ENCODE measurements around the gene UVRAG.

The UVRAG gene

GRCh38 chr11:75821202-75821601 lies 6.2 kb downstream of the UVRAG start:
- no peak overlapping the region for H3K4me3 ChIP-seq (ENCODE audit: low read depth, low read length)
- CTCF ChIA-PET, result interaction anchor here (1.5 kb wide), 1 partner anchor 43 kb away, joined by 4 read pairs; no protein-coding TSS in a partner anchor
- no peaks in the 10 kb centered on the region for H3K9me3 ChIP-seq (ENCODE audit: control insufficient read depth, insufficient read depth, low read depth, low read length)
- POLR2A ChIA-PET, result no interaction called here
- H3K27ac ChIP-seq (ENCODE audit: extremely low read depth, low read depth, low read length), result no peak overlapping the region
- H3K36me3 ChIP-seq (ENCODE audit: control insufficient read depth in 2 of 2, insufficient read depth in 1 of 2, low read length in 2 of 2), result no peaks in the 10 kb centered on the region
- no peaks in the 10 kb centered on the region for H3K4me1 ChIP-seq (ENCODE audit: control insufficient read depth, insufficient read depth, low read length)
- TF ChIP-seq PRDM6 (tag by site-specific recombination; IDR thresholded peaks at IDR 0.05) (no peak), SP3 (tag by site-specific recombination; IDR thresholded peaks at IDR 0.05) (no peak), SCRT2 (tag by site-specific recombination; IDR thresholded peaks at IDR 0.05) (no peak), ZNF629 (tag by site-specific recombination; IDR thresholded peaks at IDR 0.05) (no peak), ZNF501 (tag by site-specific recombination; IDR thresholded peaks at IDR 0.05) (no peak), ZNF48 (tag by site-specific recombination; IDR thresholded peaks at IDR 0.05) (no peak), ZNF585B (tag by site-specific recombination; IDR thresholded peaks at IDR 0.05) (no peak), ZNF274 (IDR thresholded peaks at IDR 0.05; ENCODE audit: low read length) (no peak), ZNF274 (tag by site-specific recombination; IDR thresholded peaks at IDR 0.05; ENCODE audit: borderline replicate concordance) (no peak), YY2 (tag by site-specific recombination; IDR thresholded peaks at IDR 0.05) (no peak), ZBTB44 (tag by site-specific recombination; IDR thresholded peaks at IDR 0.05) (no peak), ZNF792 (tag by site-specific recombination; IDR thresholded peaks at IDR 0.05) (no peak), KLF10 (tag by site-specific recombination; IDR thresholded peaks at IDR 0.05) (no peak), ZFP3 (tag by site-specific recombination; IDR thresholded peaks at IDR 0.05; ENCODE audit: low read depth) (no peak), TSHZ1 (tag by site-specific recombination; IDR thresholded peaks at IDR 0.05; ENCODE audit: borderline replicate concordance) (no peak), ZNF785 (tag by site-specific recombination; IDR thresholded peaks at IDR 0.05) (no peak), ZNF529 (tag by site-specific recombination; IDR thresholded peaks at IDR 0.05; ENCODE audit: insufficient replicate concordance) (no peak)

- H3K4me3 ChIP-seq (ENCODE audit: low read depth, low read length), result no peak overlapping the region
- H3K36me3 ChIP-seq (ENCODE audit: control insufficient read depth in 2 of 2, insufficient read depth in 1 of 2, low read length in 2 of 2), result no peaks in the 10 kb centered on the region
- ChIA-PET POLR2A (no interaction called here), CTCF (interaction anchor here (0.6 to 2.2 kb wide), 3 partner anchors 42 to 846 kb away, joined by 3 to 9 read pairs (median 4); no protein-coding TSS in a partner anchor)
- no peak overlapping the region for H3K27ac ChIP-seq (ENCODE audit: extremely low read depth, low read depth, low read length)
- no peaks in the 10 kb centered on the region for H3K4me1 ChIP-seq (ENCODE audit: control insufficient read depth, insufficient read depth, low read length)
- H3K9me3 ChIP-seq (ENCODE audit: control insufficient read depth, insufficient read depth, low read depth, low read length), result no peaks in the 10 kb centered on the region
- TF ChIP-seq ZNF654 (tag by site-specific recombination; IDR thresholded peaks at IDR 0.05; ENCODE audit: low read depth) (no peak), ZNF18 (tag by site-specific recombination; IDR thresholded peaks at IDR 0.05) (no peak), ZNF558 (tag by site-specific recombination; IDR thresholded peaks at IDR 0.05) (no peak), ZNF791 (tag by site-specific recombination; IDR thresholded peaks at IDR 0.05) (no peak), TRIM28 (IDR thresholded peaks at IDR 0.05; ENCODE audit: borderline replicate concordance, low read length) (no peak), SETDB1 (IDR thresholded peaks at IDR 0.05; ENCODE audit: insufficient read length, low read length) (no peak), ZNF624 (tag by site-specific recombination; IDR thresholded peaks at IDR 0.05) (no peak), ZNF112 (tag by site-specific recombination; IDR thresholded peaks at IDR 0.05) (no peak), ZIC2 (tag by site-specific recombination; IDR thresholded peaks at IDR 0.05) (no peak), ZNF658 (tag by site-specific recombination; IDR thresholded peaks at IDR 0.05) (no peak), ZBTB17 (tag by site-specific recombination; IDR thresholded peaks at IDR 0.05) (no peak), ZBTB1 (tag by site-specific recombination; IDR thresholded peaks at IDR 0.05) (no peak)
Observed at GRCh38 chr11:75822541-75822940, 7.5 kb downstream of the UVRAG start.

Data from HEK293 (cell line).